Fibroblast of pulmonary artery (primary cell): ENCODE data around the gene FBXO34.
A peak's percentile ranks its signal among the peaks of the same experiment; 100 is the strongest.
"Not testable (repeated sequence)": the region's sequence is repeated elsewhere in the genome, so short reads cannot be mapped to it uniquely, and the experiment has no call there.

Experiments used
- DNase-seq: peaks from one replicate; pipeline ENCODE4 v3.0.0-alpha.2; 2010; ENCODE audit warnings: low read depth
- H3K4me3 ChIP-seq: replicated peaks from 2 replicates; pipeline ENCODE4 v1.5.1; 2011; ENCODE audit warnings: low read depth, mild to moderate bottlenecking, control low read depth, low read length, moderate library complexity
- CTCF ChIP-seq: IDR thresholded peaks from 2 replicates; pipeline ENCODE4 v1.5.1; 2011; ENCODE audit warnings: mild to moderate bottlenecking, control low read depth, low read length, inconsistent platforms; ENCODE audit errors: missing control alignments

FBXO34 gene

GRCh38 chr14:55373784-55374705 is 102.8 kb downstream of the FBXO34 start:
- H3K4me3 ChIP-seq: no peak overlapping the region
- peak; percentile 45 for DNase-seq
- no peak for TF ChIP-seq CTCF

GRCh38 chr14:55374771-55375170 is 103.5 kb downstream of the FBXO34 start:
- TF ChIP-seq CTCF: no peak
- no peak overlapping the region for H3K4me3 ChIP-seq
- no peak for DNase-seq

- DNase-seq: no peak
- H3K4me3 ChIP-seq: no peak overlapping the region
- TF ChIP-seq CTCF: no peak
Observed at GRCh38 chr14:55377236-55377635, 106.0 kb downstream of the FBXO34 start.

- TF ChIP-seq CTCF: no peak
- DNase-seq: no peak
- H3K4me3 ChIP-seq: no peak overlapping the region
Observed at GRCh38 chr14:55381040-55381439, 109.8 kb downstream of the FBXO34 start.

GRCh38 chr14:55381561-55381960 is 110.3 kb downstream of the FBXO34 start:
- no peak overlapping the region for H3K4me3 ChIP-seq
- no peak for TF ChIP-seq CTCF
- no peak for DNase-seq

GRCh38 chr14:55382483-55382882 is 111.3 kb downstream of the FBXO34 start:
- H3K4me3 ChIP-seq: no peak overlapping the region
- no peak for DNase-seq
- no peak for TF ChIP-seq CTCF

- DNase-seq, H3K4me3 ChIP-seq: not testable (repeated sequence)
Observed at GRCh38 chr14:55383056-55383466, 111.8 kb downstream of the FBXO34 start.
